Esophagus muscularis mucosa (tissue), 3 donors: ENCODE results near the gene SLCO4A1.

Experiments used
- POLR2AphosphoS5 ChIP-seq, 2 donors: sonication (generic); formaldehyde crosslinking; IDR thresholded peaks; one replicate each; pipeline ENCODE4 v1.6.1; 2017; ENCODE audit warnings: antibody characterized with exemption in 2 of 2
- TF ChIP-seq, protein P1 (sequence below), 3 experiments: fragments of 200-600 bp in 2 of 3; fragments of 450-650 bp in 1 of 3; sonication (generic) in 2 of 3; IDR thresholded peaks; one replicate each; pipeline ENCODE4 v1.5.1; 2017 to 2019; ENCODE audit warnings: antibody characterized with exemption in 3 of 3, mild to moderate bottlenecking in 2 of 3, moderate library complexity in 1 of 3

DNA sequence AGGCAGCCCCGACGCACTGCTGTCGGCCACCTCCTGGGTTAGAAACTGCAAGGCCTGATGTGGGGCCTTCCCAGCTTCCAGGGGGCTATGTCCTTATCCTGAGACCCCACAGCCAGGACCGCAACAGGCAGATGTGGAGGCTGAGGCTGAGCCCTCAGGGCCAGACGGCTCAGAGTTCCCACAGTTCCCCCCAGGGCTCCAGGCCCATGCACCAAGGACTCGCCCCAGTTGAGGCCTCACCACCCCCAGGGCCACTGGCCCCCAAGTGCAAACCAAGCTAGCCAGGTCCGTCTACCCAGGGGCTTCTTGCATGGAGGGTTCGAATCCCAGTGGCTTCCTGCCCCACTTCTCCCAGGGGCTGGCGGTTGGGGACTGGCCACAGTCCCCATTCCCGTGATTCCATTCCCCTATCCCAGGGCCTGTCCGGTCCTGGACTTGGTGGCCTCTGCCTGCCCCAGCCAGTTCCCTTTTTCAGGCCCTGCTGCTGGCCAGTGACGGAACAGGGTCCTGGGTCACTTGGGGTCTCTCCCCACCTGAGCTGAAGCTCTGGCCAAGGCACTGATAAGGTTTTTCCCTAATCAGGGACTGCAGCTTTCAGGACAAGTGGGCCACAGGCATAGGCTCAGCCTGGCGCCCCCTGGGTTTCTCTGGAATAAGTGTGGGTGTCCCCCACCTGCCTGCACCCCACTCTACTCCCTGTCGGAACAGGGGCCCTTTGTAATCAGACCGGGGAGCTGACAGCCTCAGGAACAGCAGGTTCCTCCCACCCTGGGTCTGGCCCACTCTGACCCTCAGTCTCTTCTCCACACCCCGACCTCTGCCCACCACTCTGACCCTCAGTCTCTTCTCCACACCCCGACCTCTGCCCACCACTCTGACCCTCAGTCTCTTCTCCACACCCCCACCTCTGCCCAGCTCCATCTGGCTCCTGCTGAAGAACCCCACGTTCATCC, 22.0 kb downstream of the SLCO4A1 start:
- TF ChIP-seq, protein P1, sequence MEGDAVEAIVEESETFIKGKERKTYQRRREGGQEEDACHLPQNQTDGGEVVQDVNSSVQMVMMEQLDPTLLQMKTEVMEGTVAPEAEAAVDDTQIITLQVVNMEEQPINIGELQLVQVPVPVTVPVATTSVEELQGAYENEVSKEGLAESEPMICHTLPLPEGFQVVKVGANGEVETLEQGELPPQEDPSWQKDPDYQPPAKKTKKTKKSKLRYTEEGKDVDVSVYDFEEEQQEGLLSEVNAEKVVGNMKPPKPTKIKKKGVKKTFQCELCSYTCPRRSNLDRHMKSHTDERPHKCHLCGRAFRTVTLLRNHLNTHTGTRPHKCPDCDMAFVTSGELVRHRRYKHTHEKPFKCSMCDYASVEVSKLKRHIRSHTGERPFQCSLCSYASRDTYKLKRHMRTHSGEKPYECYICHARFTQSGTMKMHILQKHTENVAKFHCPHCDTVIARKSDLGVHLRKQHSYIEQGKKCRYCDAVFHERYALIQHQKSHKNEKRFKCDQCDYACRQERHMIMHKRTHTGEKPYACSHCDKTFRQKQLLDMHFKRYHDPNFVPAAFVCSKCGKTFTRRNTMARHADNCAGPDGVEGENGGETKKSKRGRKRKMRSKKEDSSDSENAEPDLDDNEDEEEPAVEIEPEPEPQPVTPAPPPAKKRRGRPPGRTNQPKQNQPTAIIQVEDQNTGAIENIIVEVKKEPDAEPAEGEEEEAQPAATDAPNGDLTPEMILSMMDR (IDR thresholded peaks at IDR 0.05), result no peak
- no peak for TF ChIP-seq POLR2AphosphoS5 (IDR thresholded peaks at IDR 0.05)
